IMR-90 (cell line): Measurements from ENCODE around the gene TPP1. TPM values are rescaled to one million over a fixed set of nuclear protein-coding genes. Genes with fewer than 3 reads are reported as not detected.

Source experiments
- ATAC-seq: fragments of 200-7000 bp; cut with Tn5 transposase; 2 replicates; pipeline ENCODE4 v1.9.1; 2020; ENCODE audit warnings: low read depth, mild to moderate bottlenecking, moderate library complexity
- BruUV-seq: library from RNA; stranded (reverse); fragments of 400-500 nt; replicated peaks from 2 replicates; lab custom pipeline; 2021; lab: Mats Ljungman, UMichigan
- CTCF ChIA-PET: fragments of 300-600 bp; formaldehyde crosslinking; extraction: SDS; loops from one replicate; lab custom pipeline; 2021; ENCODE audit warnings: antibody characterized with exemption; lab: Yijun Ruan, JAX
- POLR2A ChIA-PET: fragments of 300-600 bp; sonication (Branson Sonifier 250); formaldehyde crosslinking; loops from one replicate; lab custom pipeline; 2022; ENCODE audit warnings: antibody characterized with exemption; ENCODE audit not compliant: unreplicated experiment; lab: Charles Lee
- DNase-seq: peaks from one replicate; pipeline ENCODE4 v3.0.0; 2013
- H2AFZ ChIP-seq: replicated peaks from 2 replicates; pipeline ENCODE3; 2013; ENCODE audit warnings: low read length, mild to moderate bottlenecking; ENCODE audit not compliant: poor library complexity
- H2AK5ac ChIP-seq: 2 replicates; pipeline ENCODE4 v1.6.1; 2013; ENCODE audit warnings: low read depth, low read length, inconsistent platforms
- H2AK9ac ChIP-seq: replicated peaks from 2 replicates; pipeline ENCODE3; 2013; ENCODE audit warnings: mild to moderate bottlenecking, low read depth, low read length, moderate library complexity; ENCODE audit not compliant: poor library complexity
- H2BK120ac ChIP-seq: 2 replicates; pipeline ENCODE4 v1.6.1; 2013; ENCODE audit warnings: low read depth, low read length, inconsistent platforms
- H2BK15ac ChIP-seq: 3 replicates; pipeline ENCODE4 v1.6.1; 2013; ENCODE audit warnings: low read depth, low read length, inconsistent platforms
- H2BK20ac ChIP-seq: 2 replicates; pipeline ENCODE4 v1.6.1; 2013; ENCODE audit warnings: low read depth, mild to moderate bottlenecking, inconsistent platforms, low read length, moderate library complexity
- H2BK5ac ChIP-seq: 2 replicates; pipeline ENCODE4 v1.6.1; 2013; ENCODE audit warnings: mild to moderate bottlenecking, low read depth, low read length, inconsistent platforms; ENCODE audit not compliant: poor library complexity, severe bottlenecking
- H3K14ac ChIP-seq: replicated peaks from 2 replicates; pipeline ENCODE4 v1.6.1; 2013; ENCODE audit warnings: low read depth, low read length, inconsistent platforms
- H3K18ac ChIP-seq: 2 replicates; pipeline ENCODE4 v1.6.1; 2013; ENCODE audit warnings: low read depth, low read length, control low read depth
- H3K23ac ChIP-seq: 2 replicates; pipeline ENCODE4 v1.6.1; 2013; ENCODE audit warnings: low read depth, low read length, inconsistent platforms
- H3K27ac ChIP-seq: 2 replicates; pipeline ENCODE4 v1.5.1; 2013; ENCODE audit warnings: mild to moderate bottlenecking, control low read depth, low read length; ENCODE audit not compliant: insufficient read depth
- H3K27me3 ChIP-seq: 2 replicates; pipeline ENCODE4 v1.6.1; 2013; ENCODE audit warnings: low read length; ENCODE audit not compliant: control insufficient read depth, insufficient read depth
- H3K36me3 ChIP-seq: 2 replicates; pipeline ENCODE4 v1.6.1; 2013; ENCODE audit warnings: low read length, mixed read lengths; ENCODE audit not compliant: control insufficient read depth, insufficient read depth
- H3K4ac ChIP-seq: 2 replicates; pipeline ENCODE4 v1.6.1; 2013; ENCODE audit warnings: low read depth, low read length, inconsistent platforms
- H3K4me1 ChIP-seq: 2 replicates; pipeline ENCODE4 v1.6.1; 2013; ENCODE audit warnings: low read length, mixed read lengths; ENCODE audit not compliant: control insufficient read depth, insufficient read depth
- H3K4me2 ChIP-seq: 2 replicates; pipeline ENCODE4 v1.6.1; 2013; ENCODE audit warnings: low read depth, mild to moderate bottlenecking, control low read depth, low read length, moderate library complexity
- H3K4me3 ChIP-seq: 2 replicates; pipeline ENCODE4 v1.5.1; 2013; ENCODE audit warnings: low read depth, mild to moderate bottlenecking, control low read depth, low read length, moderate library complexity; ENCODE audit not compliant: insufficient read depth
- H3K56ac ChIP-seq: 2 replicates; pipeline ENCODE4 v1.6.1; 2013; ENCODE audit warnings: low read length, inconsistent platforms; ENCODE audit not compliant: insufficient read depth; ENCODE audit errors: extremely low read depth
- H3K79me1 ChIP-seq, 2 experiments: 2 replicates each; pipeline ENCODE4 v1.6.1; 2013; ENCODE audit warnings: low read length in 2 of 2, inconsistent platforms in 1 of 2, low read depth in 1 of 2
- H3K9ac ChIP-seq: 2 replicates; pipeline ENCODE4 v1.6.1; 2013; ENCODE audit warnings: low read depth, low read length, control low read depth
- H3K9me1 ChIP-seq: 2 replicates; pipeline ENCODE4 v1.6.1; 2013; ENCODE audit warnings: low read length, inconsistent platforms; ENCODE audit not compliant: insufficient read depth
- H3K9me3 ChIP-seq: 2 replicates; pipeline ENCODE4 v1.6.1; 2013; ENCODE audit warnings: low read length; ENCODE audit not compliant: control insufficient read depth, insufficient read depth
- H4K20me1 ChIP-seq: 2 replicates; pipeline ENCODE4 v1.6.1; 2013; ENCODE audit warnings: low read length, inconsistent platforms; ENCODE audit not compliant: insufficient read depth
- H4K5ac ChIP-seq: 2 replicates; pipeline ENCODE4 v1.6.1; 2013; ENCODE audit warnings: mild to moderate bottlenecking, low read depth, low read length, control low read depth
- H4K8ac ChIP-seq, 2 experiments: 2 replicates each; pipeline ENCODE4 v1.6.1; 2013; ENCODE audit warnings: low read depth in 2 of 2, low read length in 2 of 2, control low read depth in 1 of 2, inconsistent platforms in 1 of 2
- H4K91ac ChIP-seq: 2 replicates; pipeline ENCODE4 v1.6.1; 2013; ENCODE audit warnings: low read depth, low read length, inconsistent platforms; ENCODE audit not compliant: insufficient read depth
- FOS ChIP-seq: fragments of 150-350 bp; IDR thresholded peaks from 2 replicates; pipeline ENCODE4 v1.6.1; 2016; ENCODE audit warnings: low read depth, low read length
- MAZ ChIP-seq: IDR thresholded peaks from 2 replicates; pipeline ENCODE4 v1.6.1; 2012; ENCODE audit warnings: low read depth, mild to moderate bottlenecking, low read length, improper control_type of control experiment, moderate library complexity, borderline replicate concordance
- MXI1 ChIP-seq: IDR thresholded peaks from 2 replicates; pipeline ENCODE4 v1.6.1; 2012; ENCODE audit warnings: low read depth, mild to moderate bottlenecking, low read length, moderate library complexity, borderline replicate concordance
- NFE2L2 ChIP-seq: fragments of 150-350 bp; IDR thresholded peaks from 2 replicates; pipeline ENCODE4 v1.6.1; 2016; ENCODE audit warnings: low read depth, mild to moderate bottlenecking, low read length
- POLR2A ChIP-seq: IDR thresholded peaks from 2 replicates; pipeline ENCODE4 v1.6.1; 2012; ENCODE audit warnings: mild to moderate bottlenecking, low read depth, low read length
- RCOR1 ChIP-seq: IDR thresholded peaks from 2 replicates; pipeline ENCODE4 v1.6.1; 2012; ENCODE audit warnings: mild to moderate bottlenecking, low read length, improper control_type of control experiment; ENCODE audit not compliant: insufficient replicate concordance
- RFX5 ChIP-seq: IDR thresholded peaks from 2 replicates; pipeline ENCODE4 v1.8.0; 2012; ENCODE audit warnings: low read depth, mild to moderate bottlenecking, low read length, moderate library complexity
- WGBS, 2 experiments: methylation state at CpG; one replicate each; pipeline versions ENCODE4 v1.1.5 to v1.1.7; 2013; ENCODE audit warnings: missing lambda C conversion rate in 2 of 2; ENCODE audit not compliant: insufficient read length in 1 of 2; ENCODE audit errors: extremely low coverage in 2 of 2; 5-methylcytosine and 5-hydroxymethylcytosine counted together
- dilution Hi-C: fragments of 300-500 bp; cut with HindIII; formaldehyde crosslinking; loops from one replicate; pipeline ENCODE4 v1.14.3; 2018; ENCODE audit warnings: low sequenced_read_pairs; ENCODE audit not compliant: unreplicated experiment
- in situ Hi-C: fragments of 300-500 bp; cut with MboI; formaldehyde crosslinking; loops from 3 replicates; pipeline ENCODE4 v1.14.3; 2019; ENCODE audit warnings: low sequenced_read_pairs, inconsistent platforms, mixed read lengths
- intact Hi-C: fragments of 100-400 bp; cut with micrococcal nuclease; formaldehyde crosslinking; loops from 2 replicates; pipeline ENCODE4 v1.10.0; 2022
- polyA plus RNA-seq, 3 experiments: library from polyadenylated mRNA; depleted of rRNA; stranded (reverse); fragments of >200 nt; gene quantifications; 2 replicates each; pipeline ENCODE4 v1.2.3, GENCODE V29; 2012; ENCODE audit warnings: low replicate concordance in 1 of 3
- total RNA-seq: library from RNA; depleted of rRNA; stranded (reverse); fragments of >200 nt; gene quantifications from 2 replicates; pipeline ENCODE4 v1.2.3, GENCODE V29; 2012
- TF ChIP-seq, protein P1 (sequence below): fragments of 150-350 bp; IDR thresholded peaks from 2 replicates; pipeline ENCODE4 v1.6.1; 2017; ENCODE audit warnings: mild to moderate bottlenecking, antibody characterized with exemption, low read length, low read depth
- TF ChIP-seq, protein P2 (sequence below): conservative IDR thresholded peaks from 2 replicates; pipeline ENCODE4 v1.5.1; 2012; ENCODE audit warnings: mild to moderate bottlenecking, low read depth, low read length, improper control_type of control experiment

Gene TPP1
- total and polyA plus RNA-seq, 2 of the 4 experiments (the other 2 are of a cell fraction) = 33.5 to 108 TPM

DNA sequence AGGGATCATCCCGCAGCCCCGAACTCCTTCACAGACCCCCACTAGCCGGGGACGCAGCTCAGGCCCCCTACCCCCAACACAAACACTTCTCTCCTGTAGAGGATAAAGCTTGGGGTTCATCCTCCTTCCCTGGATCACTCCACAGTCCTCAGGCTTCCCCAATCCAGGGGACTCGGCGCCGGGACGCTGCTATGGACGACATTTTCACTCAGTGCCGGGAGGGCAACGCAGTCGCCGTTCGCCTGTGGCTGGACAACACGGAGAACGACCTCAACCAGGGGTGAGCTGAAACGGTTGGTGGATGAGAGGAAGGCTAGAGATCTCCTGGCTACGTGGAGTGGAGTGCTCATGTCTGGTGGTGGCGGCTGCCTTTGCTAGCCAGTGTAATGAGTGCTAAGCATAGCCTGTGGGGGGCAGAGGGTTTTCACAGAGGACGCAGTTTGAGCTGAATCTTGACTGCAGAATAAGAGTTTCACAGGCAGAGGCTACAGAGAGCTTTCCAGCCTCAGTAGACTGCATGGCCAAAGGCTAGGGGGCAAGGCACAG lies 15.1 kb downstream of the TPP1 start (continued):
- TF ChIP-seq MAZ (no peak), FOS (no peak)

DNA sequence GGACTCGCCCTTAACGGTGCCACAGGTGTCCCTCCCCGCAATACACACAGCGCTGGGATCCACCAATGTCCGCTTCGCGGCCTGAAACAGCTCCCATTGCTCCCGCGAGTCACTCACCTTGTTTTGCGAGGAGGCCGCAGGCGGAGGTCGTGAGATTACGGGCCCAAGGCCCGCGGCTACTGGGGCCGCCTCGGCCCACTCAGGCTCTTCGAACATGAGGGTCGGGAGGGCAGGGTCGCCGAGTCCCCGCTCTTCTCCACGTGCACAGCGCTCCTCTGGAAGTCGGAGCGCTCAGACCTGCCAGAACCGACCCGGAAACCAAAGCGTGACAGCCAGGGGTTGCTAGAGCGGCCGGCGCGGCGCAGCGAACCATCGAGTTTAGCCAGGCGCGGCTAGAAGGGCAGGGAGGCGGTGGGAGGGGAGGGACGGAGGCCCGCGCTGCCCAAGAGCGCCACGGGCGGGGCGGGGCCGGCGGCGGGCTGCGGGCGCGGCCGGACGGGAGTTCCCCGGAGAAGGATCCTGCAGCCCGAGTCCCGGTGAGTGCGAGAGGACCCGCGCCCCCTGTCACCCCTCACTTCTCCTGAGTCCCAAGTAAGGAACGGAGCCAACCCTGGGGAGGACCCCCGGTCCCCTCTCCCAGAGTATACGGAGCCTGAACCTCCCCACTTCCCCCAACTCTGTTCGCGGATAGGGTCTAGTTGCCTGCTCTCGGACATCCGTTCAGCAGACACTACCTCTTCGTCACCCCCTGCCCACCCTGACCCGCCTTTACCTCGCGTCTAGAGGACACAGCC lies 15.7 kb downstream of the TPP1 start, which contains the start of the genes ILK and RRP8:
Gene ILK (plus strand): TSS at position 488 of the 794 bp plus-strand sequence. CDS start 498 bp downstream, outside the sequence.
Gene RRP8 (minus strand): TSS at position 330 of the 794 bp plus-strand sequence. CDS start 114 bp downstream, at position 216.
- peak; percentile 86 for DNase-seq
- peak within 1 kb of the TSS; percentile 92 for H4K91ac ChIP-seq
- peak within 1 kb of the TSS; percentile 97 for H3K9ac ChIP-seq
- H3K79me1 ChIP-seq = peaks cover 27 to 74% of the 10 kb centered on the region in 2 experiments
- H3K27me3 ChIP-seq = no peaks in the 10 kb centered on the region
- peak within 1 kb of the TSS; percentile 95 for H3K14ac ChIP-seq
- peak within 1 kb of the TSS; percentile 64 to 82 for H4K8ac ChIP-seq
- peak within 1 kb of the TSS; percentile 95 for H3K56ac ChIP-seq
- H2AK5ac ChIP-seq = peak within 1 kb of the TSS; percentile 98
- dilution Hi-C loops (no loop called here), in situ Hi-C loops (no loop called here), intact Hi-C loops (loop anchor here (1.0 to 5.0 kb wide), 5 partner anchors 72 to 224 kb away; partner anchors contain the start of genes ARFIP2, MRPL17 and TIMM10B)
- H3K4me3 ChIP-seq = peak within 1 kb of the TSS; percentile 90
- H4K20me1 ChIP-seq = peaks cover 8% of the 10 kb centered on the region; the same call in 1 of the 2 replicates
- no TSS peak for BruUV-seq
- ChIA-PET POLR2A (interaction anchor here (1.4 kb wide), 1 partner anchor 9 kb away, joined by 3 read pairs; no protein-coding TSS in a partner anchor), CTCF (interaction anchor here (0.9 to 1.2 kb wide), 3 partner anchors 9 to 80 kb away, joined by 3 to 4 read pairs (median 3); partner anchors contain the start of gene MRPL17)
- H3K18ac ChIP-seq = peak within 1 kb of the TSS; percentile 75
- peak within 1 kb of the TSS; percentile 98 for H3K4ac ChIP-seq
- peak within 1 kb of the TSS; percentile 85 for H3K23ac ChIP-seq
- H3K4me1 ChIP-seq = peaks cover 20% of the 10 kb centered on the region
- H3K4me2 ChIP-seq = peak within 1 kb of the TSS; percentile 95
- peaks cover 38% of the 10 kb centered on the region for H3K36me3 ChIP-seq
- H2BK15ac ChIP-seq = peak within 1 kb of the TSS; percentile 76; the same call in 2 of the 3 replicates
- peak within 1 kb of the TSS; percentile 99 for H2AK9ac ChIP-seq
- 0 out of 2 replicates have a peak within 1 kb of the TSS, but pooled peaks have one; percentile 2 for H2BK20ac ChIP-seq
- H4K5ac ChIP-seq = peak within 1 kb of the TSS; percentile 74
- ATAC-seq = peak; percentile 80
- H2BK5ac ChIP-seq = peak within 1 kb of the TSS; percentile 86
- peak within 1 kb of the TSS; percentile 95 for H3K27ac ChIP-seq
- H3K9me3 ChIP-seq = no peaks in the 10 kb centered on the region
- 0% methylated on average over 30 of the region's 72 CpGs; no CpG with 5 or more reads in 1 of the 2 experiments for WGBS, 2 experiments
- H3K9me1 ChIP-seq = peaks cover 28% of the 10 kb centered on the region
- peak within 1 kb of the TSS; percentile 95 for H2AFZ ChIP-seq
- H2BK120ac ChIP-seq = peak within 1 kb of the TSS; percentile 66
- TF ChIP-seq MXI1 (peak; percentile 97), NFE2L2 (no peak), FOS (no peak), RFX5 (no peak), POLR2A (peak; percentile 30; the same call in 1 of the 2 replicates), RCOR1 (no peak), MAZ (peak; percentile 97; the same call in 1 of the 2 replicates)
- TF ChIP-seq, protein P1, sequence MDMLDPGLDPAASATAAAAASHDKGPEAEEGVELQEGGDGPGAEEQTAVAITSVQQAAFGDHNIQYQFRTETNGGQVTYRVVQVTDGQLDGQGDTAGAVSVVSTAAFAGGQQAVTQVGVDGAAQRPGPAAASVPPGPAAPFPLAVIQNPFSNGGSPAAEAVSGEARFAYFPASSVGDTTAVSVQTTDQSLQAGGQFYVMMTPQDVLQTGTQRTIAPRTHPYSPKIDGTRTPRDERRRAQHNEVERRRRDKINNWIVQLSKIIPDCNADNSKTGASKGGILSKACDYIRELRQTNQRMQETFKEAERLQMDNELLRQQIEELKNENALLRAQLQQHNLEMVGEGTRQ = no peak
- TF ChIP-seq, protein P2, sequence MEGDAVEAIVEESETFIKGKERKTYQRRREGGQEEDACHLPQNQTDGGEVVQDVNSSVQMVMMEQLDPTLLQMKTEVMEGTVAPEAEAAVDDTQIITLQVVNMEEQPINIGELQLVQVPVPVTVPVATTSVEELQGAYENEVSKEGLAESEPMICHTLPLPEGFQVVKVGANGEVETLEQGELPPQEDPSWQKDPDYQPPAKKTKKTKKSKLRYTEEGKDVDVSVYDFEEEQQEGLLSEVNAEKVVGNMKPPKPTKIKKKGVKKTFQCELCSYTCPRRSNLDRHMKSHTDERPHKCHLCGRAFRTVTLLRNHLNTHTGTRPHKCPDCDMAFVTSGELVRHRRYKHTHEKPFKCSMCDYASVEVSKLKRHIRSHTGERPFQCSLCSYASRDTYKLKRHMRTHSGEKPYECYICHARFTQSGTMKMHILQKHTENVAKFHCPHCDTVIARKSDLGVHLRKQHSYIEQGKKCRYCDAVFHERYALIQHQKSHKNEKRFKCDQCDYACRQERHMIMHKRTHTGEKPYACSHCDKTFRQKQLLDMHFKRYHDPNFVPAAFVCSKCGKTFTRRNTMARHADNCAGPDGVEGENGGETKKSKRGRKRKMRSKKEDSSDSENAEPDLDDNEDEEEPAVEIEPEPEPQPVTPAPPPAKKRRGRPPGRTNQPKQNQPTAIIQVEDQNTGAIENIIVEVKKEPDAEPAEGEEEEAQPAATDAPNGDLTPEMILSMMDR = peak; percentile 27
